ENCODE results near the gene XIAP. TPM values are rescaled to one million over a fixed set of nuclear protein-coding genes. Genes with fewer than 3 reads are reported as not detected.

XIAP gene
- total RNA-seq, 1 experiment from 2014 or later, result 47.7 TPM

DNA sequence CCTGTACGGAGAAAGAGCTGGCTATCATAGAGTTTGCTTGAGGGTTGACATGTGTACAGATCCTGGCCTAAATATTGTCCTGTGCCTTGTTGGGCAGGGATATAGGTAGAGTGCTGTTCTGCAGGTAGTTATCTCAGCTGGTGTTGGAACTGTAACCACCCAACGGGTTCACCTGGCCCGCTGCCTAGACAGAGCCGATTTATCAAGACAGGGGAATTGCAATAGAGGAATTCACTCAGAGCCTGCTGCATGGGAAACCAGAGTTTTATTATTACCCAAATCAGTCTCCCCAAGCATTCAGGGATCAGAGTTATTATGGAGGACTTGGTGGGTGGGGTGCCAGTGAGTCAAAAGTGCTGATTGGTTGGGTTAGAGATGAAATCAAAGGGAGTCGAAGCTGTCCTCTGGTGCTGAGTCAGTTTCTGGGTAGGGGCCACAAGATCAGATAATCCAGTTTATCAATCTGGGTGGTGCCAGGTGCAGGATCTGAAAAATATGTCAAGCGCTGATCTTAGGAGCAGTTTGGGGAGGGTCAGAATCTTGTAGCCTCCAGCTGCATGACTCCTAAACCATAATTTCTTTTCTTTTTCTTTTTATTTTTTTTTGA is 42.5 kb upstream of the XIAP start:
- Histone ChIP-seq H3K4me2 (no peak overlapping the region), H3K4me1 (replicated peaks; ENCODE audit: insufficient read depth) (peaks cover 44% of the 10 kb centered on the region), H3K9me2 (ENCODE audit: insufficient read depth) (no peaks in the 10 kb centered on the region), H3K27me3 (ENCODE audit: insufficient read depth, low read depth) (no peaks in the 10 kb centered on the region), H3K4me3 (no peak overlapping the region), H3F3A (ENCODE audit: insufficient read depth, low read depth) (peaks cover 20% of the 10 kb centered on the region), H3K36me3 (ENCODE audit: low read depth) (no peaks in the 10 kb centered on the region), H4K20me1 (ENCODE audit: insufficient read depth) (no peaks in the 10 kb centered on the region), H2AFZ (no peak overlapping the region), H3K27ac (peak overlapping the region; percentile 61), H3K9me3 (ENCODE audit: insufficient read depth, low read depth) (no peaks in the 10 kb centered on the region; the same call in 1 of the 2 replicates), H3K79me2 (ENCODE audit: low read depth) (no peaks in the 10 kb centered on the region)
- POLR2A ChIA-PET (ENCODE audit: unreplicated experiment), result no interaction called here
- intact Hi-C loops (cut with micrococcal nuclease; ENCODE audit: unreplicated experiment), result no loop called here
- no peak for DNase-seq
- no peak for TF ChIP-seq EZH2 (IDR thresholded peaks at IDR 0.05; ENCODE audit: low read depth)
- TF ChIP-seq, protein P1, sequence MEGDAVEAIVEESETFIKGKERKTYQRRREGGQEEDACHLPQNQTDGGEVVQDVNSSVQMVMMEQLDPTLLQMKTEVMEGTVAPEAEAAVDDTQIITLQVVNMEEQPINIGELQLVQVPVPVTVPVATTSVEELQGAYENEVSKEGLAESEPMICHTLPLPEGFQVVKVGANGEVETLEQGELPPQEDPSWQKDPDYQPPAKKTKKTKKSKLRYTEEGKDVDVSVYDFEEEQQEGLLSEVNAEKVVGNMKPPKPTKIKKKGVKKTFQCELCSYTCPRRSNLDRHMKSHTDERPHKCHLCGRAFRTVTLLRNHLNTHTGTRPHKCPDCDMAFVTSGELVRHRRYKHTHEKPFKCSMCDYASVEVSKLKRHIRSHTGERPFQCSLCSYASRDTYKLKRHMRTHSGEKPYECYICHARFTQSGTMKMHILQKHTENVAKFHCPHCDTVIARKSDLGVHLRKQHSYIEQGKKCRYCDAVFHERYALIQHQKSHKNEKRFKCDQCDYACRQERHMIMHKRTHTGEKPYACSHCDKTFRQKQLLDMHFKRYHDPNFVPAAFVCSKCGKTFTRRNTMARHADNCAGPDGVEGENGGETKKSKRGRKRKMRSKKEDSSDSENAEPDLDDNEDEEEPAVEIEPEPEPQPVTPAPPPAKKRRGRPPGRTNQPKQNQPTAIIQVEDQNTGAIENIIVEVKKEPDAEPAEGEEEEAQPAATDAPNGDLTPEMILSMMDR (conservative IDR thresholded peaks at IDR 0.05), result no peak
- CTCF ChIA-PET, result interaction anchor here (0.6 to 1.2 kb wide), 2 partner anchors 16 to 35 kb away, joined by 6 to 7 read pairs; no protein-coding TSS in a partner anchor
- no TSS peak for BruUV-seq (replicated peaks)

DNA sequence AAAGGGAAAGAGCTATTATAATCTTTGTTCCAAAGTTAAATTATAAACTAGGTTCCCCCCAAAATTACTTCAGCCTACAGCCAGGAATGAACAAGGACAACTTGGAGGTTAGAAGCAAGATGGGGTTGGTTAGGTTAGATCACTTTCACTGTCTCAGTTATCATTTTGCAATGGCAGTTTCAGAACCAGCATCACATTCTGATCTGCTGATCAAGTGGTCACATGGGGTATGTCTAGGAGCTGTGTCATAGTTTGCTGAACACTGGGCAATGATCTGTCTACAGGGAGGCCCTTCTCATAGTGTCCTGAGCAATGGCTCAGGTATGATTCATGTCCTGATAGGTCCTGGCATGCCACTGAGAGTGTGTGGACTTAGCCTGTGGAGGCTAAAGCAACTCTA is 41.6 kb upstream of the XIAP start:
- Histone ChIP-seq H3K36me3 (ENCODE audit: low read depth) (no peaks in the 10 kb centered on the region), H3K9me2 (ENCODE audit: insufficient read depth) (no peaks in the 10 kb centered on the region), H3K4me1 (replicated peaks; ENCODE audit: insufficient read depth) (peaks cover 36% of the 10 kb centered on the region), H3K27ac (peak overlapping the region; percentile 61), H3F3A (ENCODE audit: insufficient read depth, low read depth) (peaks cover 20% of the 10 kb centered on the region), H3K4me3 (no peak overlapping the region), H3K9me3 (ENCODE audit: insufficient read depth, low read depth) (no peaks in the 10 kb centered on the region; the same call in 1 of the 2 replicates), H3K27me3 (ENCODE audit: insufficient read depth, low read depth) (no peaks in the 10 kb centered on the region), H2AFZ (no peak overlapping the region), H4K20me1 (ENCODE audit: insufficient read depth) (no peaks in the 10 kb centered on the region), H3K79me2 (ENCODE audit: low read depth) (no peaks in the 10 kb centered on the region), H3K4me2 (no peak overlapping the region)
- TF ChIP-seq, protein P1 (conservative IDR thresholded peaks at IDR 0.05), result no peak
- no peak for TF ChIP-seq EZH2 (IDR thresholded peaks at IDR 0.05; ENCODE audit: low read depth)
- ChIA-PET CTCF (interaction anchor here (1.2 kb wide), 1 partner anchor 15 kb away, joined by 6 read pairs; no protein-coding TSS in a partner anchor), POLR2A (ENCODE audit: unreplicated experiment) (no interaction called here)
- BruUV-seq (replicated peaks), result no TSS peak
- peak; percentile 34 to 89 for DNase-seq
- intact Hi-C loops (cut with micrococcal nuclease; ENCODE audit: unreplicated experiment), result no loop called here

DNA sequence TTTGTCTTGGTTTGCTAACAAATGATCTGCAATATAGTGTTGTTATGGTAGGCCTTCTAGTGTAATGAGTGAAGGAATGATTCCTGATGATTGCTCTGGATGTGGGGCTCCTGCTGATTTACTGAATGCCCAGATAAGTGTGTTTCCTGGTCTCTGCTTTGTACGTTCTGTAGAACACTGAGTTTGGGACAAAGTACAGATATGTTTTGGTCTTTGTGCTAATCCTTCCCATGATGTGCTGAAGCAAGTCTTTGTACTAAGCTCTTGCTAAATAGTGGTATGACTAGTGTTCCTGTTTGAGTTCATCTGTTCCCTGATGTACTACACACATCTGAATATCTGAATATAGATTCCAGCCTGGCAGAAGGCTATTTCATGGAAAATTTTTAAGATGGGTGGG is 36.9 kb upstream of the XIAP start:
- Histone ChIP-seq H3K9me3 (ENCODE audit: insufficient read depth, low read depth) (no peaks in the 10 kb centered on the region; the same call in 1 of the 2 replicates), H3K27ac (no peak overlapping the region), H2AFZ (peak overlapping the region; percentile 55; the same call in 1 of the 2 replicates), H3K4me2 (no peak overlapping the region), H3K27me3 (ENCODE audit: insufficient read depth, low read depth) (no peaks in the 10 kb centered on the region), H3F3A (ENCODE audit: insufficient read depth, low read depth) (peaks cover 21% of the 10 kb centered on the region; the same call in 1 of the 2 replicates), H3K4me1 (replicated peaks; ENCODE audit: insufficient read depth) (peaks cover 23% of the 10 kb centered on the region), H4K20me1 (ENCODE audit: insufficient read depth) (no peaks in the 10 kb centered on the region), H3K79me2 (ENCODE audit: low read depth) (no peaks in the 10 kb centered on the region), H3K36me3 (ENCODE audit: low read depth) (no peaks in the 10 kb centered on the region), H3K9me2 (ENCODE audit: insufficient read depth) (no peaks in the 10 kb centered on the region), H3K4me3 (no peak overlapping the region)
- TF ChIP-seq, protein P1 (conservative IDR thresholded peaks at IDR 0.05), result no peak
- TF ChIP-seq EZH2 (IDR thresholded peaks at IDR 0.05; ENCODE audit: low read depth), result no peak
- BruUV-seq (replicated peaks), result no TSS peak
- intact Hi-C loops (cut with micrococcal nuclease; ENCODE audit: unreplicated experiment), result no loop called here
- no peak for DNase-seq
- ChIA-PET POLR2A (ENCODE audit: unreplicated experiment) (no interaction called here), CTCF (no interaction called here)

Data from PC-9 (cell line).